Astrocyte of the hippocampus (primary cell): Measurements from ENCODE around the gene GSS.

Experiments used
- DNase-seq: peaks from one replicate; pipeline ENCODE4 v3.0.0; 2011; ENCODE audit warnings: low read depth, low spot score

The GSS gene

GRCh38 chr20:34978092-34978744, 22.6 kb upstream of the GSS start:
- DNase-seq: no peak

- no peak for DNase-seq
These were observed 21.9 kb upstream of the GSS start for GRCh38 chr20:34977365-34978091.

GRCh38 chr20:34976286-34976685, 20.7 kb upstream of the GSS start:
- no peak for DNase-seq

DNA sequence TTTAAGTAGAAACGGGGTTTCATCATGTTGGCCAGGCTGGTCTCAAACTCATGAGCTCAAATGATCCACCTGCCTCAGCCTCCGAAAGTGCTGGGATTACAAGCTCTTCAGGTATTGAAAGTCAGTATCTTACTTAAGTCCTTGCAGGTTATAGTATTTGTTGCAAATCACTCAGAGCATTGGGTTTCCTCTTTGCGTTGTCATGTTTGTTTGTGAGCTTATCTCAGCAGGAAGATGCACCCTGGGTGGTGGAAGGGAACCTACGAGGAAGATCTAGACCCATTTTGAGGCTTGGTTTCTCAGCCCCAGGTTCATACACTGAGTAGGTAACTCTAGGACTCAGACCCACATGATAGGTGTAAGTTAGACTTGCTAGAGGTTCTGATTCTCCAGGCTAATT, 18.6 kb upstream of the GSS start:
- no peak for DNase-seq

GRCh38 chr20:34971561-34972235, 16.1 kb upstream of the GSS start:
- no peak for DNase-seq

DNA sequence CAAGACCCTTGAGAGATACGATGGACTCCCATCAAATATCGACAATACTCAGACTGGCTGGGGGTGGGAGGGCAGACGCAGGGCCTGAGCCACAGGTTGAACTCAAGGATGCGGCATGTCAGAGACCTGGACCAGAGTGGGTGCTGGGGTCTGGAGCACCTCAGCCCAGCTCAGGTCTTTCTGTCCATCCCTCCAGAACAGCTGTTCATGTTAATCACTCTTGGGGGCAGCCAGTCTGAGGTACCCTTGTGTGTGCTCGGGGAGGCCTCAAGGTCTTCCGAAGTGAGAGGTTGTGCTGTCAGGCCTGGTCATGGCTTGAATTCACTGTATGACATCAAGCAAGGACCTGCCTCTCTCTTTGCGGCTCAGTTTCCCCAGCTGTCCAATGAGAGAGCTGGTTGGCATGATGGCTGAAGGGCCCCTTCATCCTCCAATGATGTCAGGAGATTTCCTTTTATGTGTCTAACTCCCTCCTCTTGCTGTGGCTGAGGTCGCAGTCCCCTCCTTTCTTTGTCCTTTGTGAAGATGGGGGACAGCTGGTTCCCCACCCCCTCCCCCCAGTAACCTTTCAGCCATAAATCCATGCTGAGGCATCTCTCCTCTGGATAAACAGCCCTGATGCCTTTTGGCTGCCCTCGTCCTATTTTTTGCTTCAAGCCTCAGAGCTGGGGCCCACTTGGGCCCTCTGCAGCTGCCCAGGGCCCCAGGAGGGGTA, 15.4 kb upstream of the GSS start:
- DNase-seq: no peak

- no peak for DNase-seq
These were observed 14.7 kb upstream of the GSS start for GRCh38 chr20:34970193-34970840.

DNA sequence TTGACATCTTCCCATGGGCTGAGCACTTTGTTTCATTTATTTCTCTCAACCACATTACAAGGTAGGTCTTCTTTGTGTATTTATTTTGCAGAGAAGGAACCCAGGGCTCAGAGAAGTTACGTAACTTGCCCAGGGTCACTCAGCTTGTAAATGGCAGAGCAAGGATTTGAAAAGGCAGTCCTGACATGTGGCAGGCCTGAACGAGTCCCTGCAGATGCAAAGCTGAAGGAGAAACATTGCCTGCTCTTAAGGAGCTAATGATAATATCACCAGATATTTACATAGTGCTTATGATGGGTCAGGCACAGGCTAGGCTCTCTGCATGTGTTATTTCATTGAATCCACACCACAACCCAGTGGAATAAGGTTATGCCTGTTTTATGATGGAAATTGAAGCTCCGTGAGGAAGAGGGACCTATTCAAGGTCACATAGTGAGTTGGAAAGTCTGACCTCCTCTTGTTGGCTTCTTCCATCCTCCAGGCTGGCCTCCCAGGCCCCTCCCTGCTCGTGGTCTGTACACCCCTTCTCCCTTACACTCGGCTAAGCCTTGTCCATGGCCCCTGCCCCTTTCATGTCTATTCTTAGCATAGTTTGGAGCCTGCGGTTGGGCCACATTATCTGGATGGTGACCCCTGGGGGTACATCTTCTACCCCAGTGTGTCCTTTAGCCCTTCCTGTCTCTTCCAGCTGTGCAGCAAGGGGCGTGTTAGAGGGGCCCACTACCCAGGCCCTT, 12.6 kb upstream of the GSS start:
- no peak for DNase-seq

DNA sequence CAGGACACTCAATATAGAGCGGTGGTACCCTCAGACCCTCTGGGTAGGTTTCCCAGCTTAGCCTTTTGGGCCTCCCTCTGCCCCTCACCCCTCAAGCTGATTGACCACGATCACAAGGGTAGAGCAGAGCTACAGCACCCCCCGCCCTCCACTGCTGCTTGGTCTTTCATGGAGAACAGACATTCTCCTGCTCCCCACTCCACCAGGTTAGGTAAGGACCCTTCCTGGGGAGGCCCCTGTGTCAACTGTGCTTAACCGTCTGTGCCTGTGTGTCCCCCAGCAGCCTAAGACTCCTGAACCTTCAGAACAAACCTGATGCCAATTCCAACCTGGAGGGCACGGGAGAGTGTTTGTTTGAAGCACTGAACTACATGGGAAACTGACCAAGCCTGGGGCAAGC, 11.8 kb upstream of the GSS start:
- DNase-seq: no peak

GRCh38 chr20:34965051-34965450, 9.4 kb upstream of the GSS start:
- no peak for DNase-seq

- no peak for DNase-seq
These were observed 8.9 kb upstream of the GSS start for GRCh38 chr20:34964486-34964885.

- DNase-seq: no peak
These were observed 1.3 kb upstream of the GSS start for GRCh38 chr20:34956751-34957472.

GRCh38 chr20:34956041-34956458, 444 bp upstream of the GSS start:
- no peak for DNase-seq

GRCh38 chr20:34954904-34955230, 739 bp downstream of the GSS start:
- no peak for DNase-seq

GRCh38 chr20:34953960-34954359, 1.6 kb downstream of the GSS start:
- DNase-seq: no peak

GRCh38 chr20:34952671-34953070, 2.9 kb downstream of the GSS start:
- DNase-seq: peak; percentile 63

DNA sequence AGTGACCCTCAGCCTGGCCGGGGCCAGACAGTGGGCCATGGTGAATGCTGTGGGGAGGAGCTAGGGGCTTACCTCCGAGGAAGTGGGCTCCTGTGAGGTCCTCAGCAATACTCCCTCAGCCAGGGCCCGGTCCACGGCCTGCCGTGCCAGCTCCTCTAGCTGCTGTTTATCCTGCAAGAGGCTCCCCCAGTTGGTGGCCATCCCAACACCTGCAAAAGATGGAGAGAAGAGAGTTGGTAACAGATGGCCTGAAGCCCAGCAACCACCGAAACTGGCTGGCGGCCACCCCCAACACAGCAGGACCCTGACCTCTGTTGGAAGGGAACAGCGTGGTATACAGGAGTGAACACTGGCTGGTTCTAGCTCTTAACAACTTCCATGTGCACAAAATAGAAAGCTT, 4.0 kb downstream of the GSS start:
- no peak for DNase-seq

- no peak for DNase-seq
These were observed 4.4 kb downstream of the GSS start for GRCh38 chr20:34951252-34951651.

DNA sequence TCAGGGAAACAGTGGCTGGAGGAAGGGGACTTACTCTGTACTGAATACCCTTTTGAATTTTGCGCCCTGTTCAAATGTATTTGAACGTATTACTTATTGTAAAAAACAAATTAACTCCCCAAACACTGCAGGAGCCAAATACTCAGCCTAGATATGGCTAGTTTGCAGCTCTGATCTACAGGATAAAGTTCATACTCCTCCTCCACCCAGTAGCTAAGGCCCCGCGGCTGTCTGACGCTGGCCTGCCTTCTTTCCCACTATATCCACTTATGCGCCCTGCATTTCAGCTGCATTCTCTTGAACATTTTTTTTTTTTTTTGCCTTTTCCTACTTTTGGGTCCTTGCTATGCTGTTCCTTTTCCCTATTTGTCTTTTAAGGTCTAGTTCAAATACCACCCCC, 6.5 kb downstream of the GSS start:
- no peak for DNase-seq

- peak; percentile 50 for DNase-seq
These were observed 7.6 kb downstream of the GSS start for GRCh38 chr20:34948030-34948429.

- DNase-seq: no peak
These were observed 8.3 kb downstream of the GSS start for GRCh38 chr20:34947336-34947735.
